ENCODE results near the gene JAG1.

The JAG1 gene

GRCh38 chr20:10652185-10652584 lies 21.6 kb downstream of the JAG1 start:
- DNase-seq = no peak

DNA sequence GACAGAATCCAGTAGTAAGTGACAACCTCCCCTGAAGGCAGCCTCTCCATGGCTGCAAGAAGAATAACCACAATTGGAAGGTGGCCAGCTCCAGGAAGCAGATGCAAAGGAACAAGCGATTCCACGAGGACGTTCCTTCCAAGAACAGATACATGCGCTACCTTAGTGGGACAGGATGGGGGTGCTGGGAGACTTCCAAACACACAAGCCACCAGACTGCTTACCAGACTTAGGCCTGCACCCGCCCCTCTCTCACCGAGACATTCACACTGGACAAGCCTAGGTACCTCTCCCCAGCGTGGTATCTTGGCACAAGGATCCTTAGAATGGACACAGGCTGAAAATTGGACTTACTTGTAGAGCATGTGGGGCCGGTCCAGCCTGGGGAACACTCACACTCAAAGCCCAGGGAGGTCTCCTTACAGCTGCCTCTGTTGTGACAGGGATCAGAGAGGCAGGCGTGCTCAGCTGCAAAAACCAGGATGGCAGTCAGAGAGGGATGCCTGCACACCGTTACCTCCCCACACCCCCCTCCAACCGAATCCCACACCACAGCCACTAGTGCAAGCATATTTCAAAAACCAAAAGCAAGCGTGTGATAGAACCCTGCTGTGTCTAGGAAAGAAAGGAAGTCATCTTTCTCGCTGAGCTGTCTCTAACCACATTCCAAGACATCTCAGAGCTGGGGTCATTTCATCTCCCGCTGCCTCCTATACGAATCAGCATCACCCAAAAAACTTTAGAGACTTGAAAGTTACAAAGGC lies 22.4 kb downstream of the JAG1 start:
- no peak for DNase-seq

- no peak for DNase-seq
These were observed 24.0 kb downstream of the JAG1 start for GRCh38 chr20:10649797-10650160.

GRCh38 chr20:10649080-10649796 lies 24.6 kb downstream of the JAG1 start:
- no peak for DNase-seq

DNA sequence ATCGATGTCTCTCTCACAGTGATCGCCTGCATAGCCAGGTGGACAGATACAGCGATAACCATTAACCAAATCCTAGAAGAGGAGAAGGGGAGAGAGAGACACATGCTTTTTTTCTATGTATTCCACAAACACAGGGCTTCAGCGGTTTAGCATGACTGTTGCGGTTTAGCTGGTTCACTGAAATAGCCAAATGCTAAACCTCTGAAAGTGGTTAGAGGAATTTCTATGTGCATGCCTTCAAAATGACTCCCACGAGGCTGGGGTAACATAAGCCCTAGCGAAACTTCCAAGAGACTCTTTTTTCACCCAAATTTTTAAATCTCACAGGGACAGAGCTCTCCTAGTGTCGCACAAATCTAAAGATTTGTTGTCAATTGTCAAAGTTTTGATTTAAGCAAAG lies 25.1 kb downstream of the JAG1 start:
- no peak for DNase-seq

GRCh38 chr20:10647909-10648308 lies 25.9 kb downstream of the JAG1 start:
- DNase-seq = no peak

GRCh38 chr20:10647471-10647870 lies 26.3 kb downstream of the JAG1 start:
- DNase-seq = no peak

- DNase-seq = no peak
These were observed 26.8 kb downstream of the JAG1 start for GRCh38 chr20:10646886-10647420.

GRCh38 chr20:10646006-10646405 lies 27.8 kb downstream of the JAG1 start:
- no peak for DNase-seq

- no peak for DNase-seq
These were observed 28.6 kb downstream of the JAG1 start for GRCh38 chr20:10645205-10645570.

- DNase-seq = no peak
These were observed 29.2 kb downstream of the JAG1 start for GRCh38 chr20:10644458-10645204.

GRCh38 chr20:10643560-10643873 lies 30.3 kb downstream of the JAG1 start:
- DNase-seq = no peak

DNA sequence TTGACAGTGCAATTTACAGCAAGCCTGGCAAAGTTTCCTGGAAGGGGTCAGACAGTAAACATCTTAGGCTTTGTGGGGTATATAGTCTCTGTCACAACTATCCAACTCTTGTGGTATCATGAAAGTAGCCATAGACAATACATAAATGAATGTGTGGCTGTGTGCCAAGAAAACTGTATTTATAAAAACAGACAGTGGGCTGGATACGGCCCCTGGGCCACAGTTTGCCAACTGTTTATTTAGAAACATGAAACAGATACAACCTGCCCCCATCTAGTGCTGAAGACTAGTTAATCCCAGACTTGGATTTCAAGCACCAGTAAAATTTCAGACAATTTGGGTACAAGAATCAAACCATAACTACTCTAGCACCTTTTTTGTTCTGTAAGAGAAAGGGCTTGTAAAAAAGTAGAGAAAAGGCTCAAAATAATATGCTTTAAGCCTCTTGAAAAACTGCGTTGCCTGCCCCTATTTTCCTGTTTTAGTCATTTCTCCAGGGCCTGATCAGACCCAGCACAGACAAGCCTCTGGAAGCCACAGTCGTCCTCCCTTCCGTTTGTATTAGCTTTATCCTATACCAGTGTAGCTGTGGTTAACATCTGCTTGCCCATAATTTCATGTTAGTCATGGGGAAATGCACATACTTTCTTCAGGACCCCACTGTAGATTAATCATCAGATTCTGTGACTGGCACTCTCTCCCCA lies 30.8 kb downstream of the JAG1 start:
- DNase-seq = peak; percentile 29

- no peak for DNase-seq
These were observed 31.9 kb downstream of the JAG1 start for GRCh38 chr20:10641893-10642292.

- no peak for DNase-seq
These were observed 32.3 kb downstream of the JAG1 start for GRCh38 chr20:10641467-10641866.

DNA sequence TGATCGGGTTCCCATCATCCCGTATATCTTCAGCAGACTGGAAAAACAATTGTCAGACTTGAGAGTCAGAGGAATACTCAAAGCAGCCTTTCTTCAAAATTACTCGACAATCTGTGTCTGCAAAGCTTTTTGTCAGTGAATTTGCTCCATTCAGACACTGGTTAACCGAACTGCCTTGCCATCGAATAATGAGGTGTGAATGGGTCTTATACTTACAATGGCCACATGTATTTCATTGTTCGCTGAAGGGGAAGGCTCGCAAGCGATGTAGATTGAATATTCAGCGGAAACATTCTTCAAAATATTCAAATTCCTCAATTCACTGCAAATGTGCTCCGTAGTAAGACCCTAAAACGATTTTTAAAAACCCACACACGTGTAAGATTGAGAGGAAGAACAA lies 32.9 kb downstream of the JAG1 start:
- DNase-seq = no peak

DNA sequence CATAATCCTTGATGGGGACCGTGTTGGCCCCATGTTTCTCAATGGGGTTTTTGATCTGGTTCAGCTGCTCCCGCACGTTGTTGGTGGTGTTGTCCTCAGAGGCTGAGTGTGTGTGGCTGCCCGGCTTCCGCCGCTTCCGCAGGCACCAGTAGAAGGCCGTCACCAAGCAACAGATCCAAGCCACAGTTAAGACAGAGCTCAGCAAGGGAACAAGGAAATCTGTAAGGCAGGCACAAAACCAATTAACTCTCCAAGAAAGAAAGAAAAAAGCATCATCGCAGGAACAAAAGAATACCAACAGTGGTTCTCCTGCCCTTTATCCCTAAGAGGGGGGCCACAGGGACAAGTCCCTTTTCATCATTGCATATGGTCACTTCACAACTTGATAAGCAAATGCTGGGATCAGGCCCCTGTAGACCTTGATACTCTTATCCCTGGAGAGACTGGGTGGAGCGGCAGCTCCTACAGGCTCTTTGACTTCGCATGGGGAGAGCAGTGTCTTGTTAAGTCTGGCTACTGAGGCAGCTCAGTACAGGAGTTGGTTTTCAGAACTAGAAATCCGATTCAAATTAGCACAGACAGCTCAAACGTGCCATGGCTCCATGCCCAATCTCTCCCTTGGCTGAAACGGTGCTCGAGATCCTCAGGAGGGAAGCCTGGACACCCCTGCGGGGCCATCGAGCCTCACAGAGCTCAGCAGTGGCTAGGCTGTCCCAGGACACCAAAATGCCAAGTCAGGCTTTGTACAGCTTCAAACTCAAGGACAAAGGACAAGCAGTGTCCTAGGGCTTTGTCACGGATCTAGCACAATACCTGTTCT lies 33.9 kb downstream of the JAG1 start:
- no peak for DNase-seq

DNA sequence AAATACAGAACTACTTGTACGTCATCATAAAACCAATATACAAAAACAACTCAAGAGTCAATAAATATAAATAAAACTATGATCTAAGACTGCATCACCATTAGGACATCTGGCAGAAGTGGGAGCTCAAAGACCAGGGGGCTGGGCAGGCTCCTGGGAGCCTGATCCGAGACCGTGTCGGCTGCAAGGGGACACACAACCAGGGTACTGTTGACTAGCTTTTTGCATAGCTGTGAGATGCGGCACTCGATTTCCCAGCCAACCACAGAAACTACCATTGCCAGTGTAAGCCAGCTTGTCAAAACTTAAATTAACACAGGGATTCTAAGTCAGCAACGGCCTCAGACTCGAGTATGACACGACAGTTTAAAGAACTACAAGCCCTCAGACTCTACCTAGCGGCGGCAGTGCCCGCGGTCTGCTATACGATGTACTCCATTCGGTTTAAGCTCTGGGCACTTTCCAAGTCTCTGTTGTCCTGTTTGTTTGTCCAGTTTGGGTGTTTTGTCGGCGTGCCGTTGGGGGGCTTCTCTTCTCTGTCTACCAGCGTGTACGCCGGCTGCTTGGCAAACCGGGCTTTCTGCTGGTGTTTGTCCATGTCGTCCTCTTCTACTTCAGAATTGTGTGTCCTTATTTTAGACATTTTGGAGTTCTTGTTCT lies 34.6 kb downstream of the JAG1 start:
- DNase-seq = no peak

DNA sequence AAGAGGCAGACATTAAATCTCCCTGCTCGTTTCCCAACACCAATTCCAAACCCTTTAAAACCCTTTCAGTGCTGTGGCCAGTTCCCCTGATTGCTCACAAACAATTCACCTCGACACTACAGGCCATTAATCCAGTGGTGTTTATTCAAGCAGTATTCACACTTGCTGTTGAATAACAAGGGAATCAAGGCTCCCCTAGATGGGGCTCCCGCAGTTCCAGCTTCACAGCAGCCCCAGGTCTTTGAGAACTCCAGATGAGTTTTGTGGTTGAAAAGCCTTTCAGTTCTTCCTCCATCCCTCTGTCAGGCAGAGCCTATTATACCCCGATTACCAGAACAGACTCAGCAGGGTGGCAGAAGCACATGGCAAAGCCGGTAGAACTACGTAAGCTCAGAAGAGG lies 36.2 kb downstream of the JAG1 start:
- no peak for DNase-seq

- no peak for DNase-seq
These were observed 36.7 kb downstream of the JAG1 start for GRCh38 chr20:10637031-10637559.

DNA sequence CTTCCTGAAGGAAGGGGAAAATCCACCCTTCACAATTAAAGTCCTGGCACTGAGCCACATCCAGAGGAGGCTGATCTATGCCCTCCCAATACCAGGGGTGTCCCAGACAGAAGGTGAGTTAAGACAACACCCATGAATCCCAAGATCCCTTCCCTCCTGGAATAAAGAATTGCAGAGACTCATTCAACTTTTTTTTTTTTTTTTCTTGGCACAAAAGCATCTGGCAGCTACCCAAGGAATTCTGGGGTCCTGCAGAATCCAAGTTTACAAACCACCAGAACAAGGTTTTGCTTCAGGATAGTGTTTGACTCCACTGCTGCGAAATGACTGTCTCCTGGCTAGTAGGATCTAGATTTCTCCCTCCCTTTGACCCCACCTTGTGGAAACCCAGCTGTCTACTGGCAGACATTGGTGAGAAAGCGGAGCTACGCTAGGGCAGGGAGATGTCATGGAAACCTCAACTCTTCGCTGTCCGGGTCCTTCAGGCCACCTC lies 37.4 kb downstream of the JAG1 start:
- DNase-seq = no peak

All from NCI-H345 (cell line).